GM23338 (cell line): Measurements from ENCODE around the gene SART1. TPM values are rescaled to one million over a fixed set of nuclear protein-coding genes. Genes with fewer than 3 reads are reported as not detected.

ENCODE experiments used
- ATAC-seq: fragments of 200-7000 bp; cut with Tn5 transposase; 3 replicates; pipeline ENCODE4 v1.9.1; 2020
- DNase-seq: peaks from one replicate; pipeline ENCODE4 v3.0.0-alpha.2; 2015; ENCODE audit warnings: low spot score
- H2AFZ ChIP-seq: fragments of 200-600 bp; sonication (generic); 2 replicates; pipeline ENCODE4 v1.8.0; 2016; ENCODE audit warnings: antibody characterized with exemption, mild to moderate bottlenecking, moderate library complexity
- H3F3A ChIP-seq: fragments of 200-600 bp; sonication (generic); replicated peaks from 2 replicates; pipeline ENCODE4 v1.8.0; 2017; ENCODE audit warnings: antibody characterized with exemption, mixed run types, low read depth
- H3K27ac ChIP-seq: fragments of 200-600 bp; sonication (generic); 2 replicates; pipeline ENCODE4 v1.6.1; 2016; ENCODE audit warnings: low read depth
- H3K27me3 ChIP-seq: fragments of 200-600 bp; sonication (generic); 2 replicates; pipeline ENCODE4 v1.8.0; 2016; ENCODE audit warnings: mild to moderate bottlenecking, mixed run types, moderate library complexity; ENCODE audit not compliant: insufficient read depth
- H3K36me3 ChIP-seq: fragments of 200-600 bp; sonication (generic); 2 replicates; pipeline ENCODE4 v1.8.0; 2016; ENCODE audit warnings: mild to moderate bottlenecking; ENCODE audit not compliant: insufficient read depth
- H3K4me1 ChIP-seq: fragments of 200-600 bp; sonication (generic); 2 replicates; pipeline ENCODE4 v1.8.0; 2016; ENCODE audit warnings: mild to moderate bottlenecking, moderate library complexity; ENCODE audit not compliant: insufficient read depth
- H3K4me2 ChIP-seq: fragments of 200-600 bp; sonication (generic); 2 replicates; pipeline ENCODE4 v1.7.1; 2017; ENCODE audit warnings: mixed run types
- H3K4me3 ChIP-seq: fragments of 200-600 bp; sonication (generic); 2 replicates; pipeline ENCODE4 v1.6.1; 2016; ENCODE audit warnings: mixed run types
- H3K79me2 ChIP-seq: fragments of 200-600 bp; sonication (generic); replicated peaks from 2 replicates; pipeline ENCODE4 v1.8.0; 2017; ENCODE audit warnings: mild to moderate bottlenecking; ENCODE audit not compliant: insufficient read depth
- H3K9me2 ChIP-seq: fragments of 200-600 bp; sonication (generic); 2 replicates; pipeline ENCODE4 v1.8.0; 2017; ENCODE audit not compliant: insufficient read depth
- H4K20me1 ChIP-seq: fragments of 200-600 bp; sonication (generic); replicated peaks from 2 replicates; pipeline ENCODE4 v1.8.0; 2017; ENCODE audit warnings: mild to moderate bottlenecking; ENCODE audit not compliant: insufficient read depth
- H3K27ac Mint-ChIP-seq: 2 replicates; pipeline ENCODE4 v1.8.0; 2020; ENCODE audit warnings: inconsistent platforms, mild to moderate bottlenecking, moderate library complexity, mixed read lengths
- H3K27me3 Mint-ChIP-seq: 3 replicates; pipeline ENCODE4 v1.8.0; 2022; ENCODE audit warnings: low read depth, mild to moderate bottlenecking, moderate library complexity, mixed read lengths, inconsistent platforms; ENCODE audit not compliant: insufficient read depth, poor library complexity
- H3K36me3 Mint-ChIP-seq: 3 replicates; pipeline ENCODE4 v1.8.0; 2021; ENCODE audit warnings: low read depth, mild to moderate bottlenecking, inconsistent platforms, moderate library complexity, mixed read lengths
- H3K4me1 Mint-ChIP-seq: 3 replicates; pipeline ENCODE4 v1.8.0; 2020; ENCODE audit warnings: mild to moderate bottlenecking, inconsistent platforms, mixed read lengths
- H3K4me3 Mint-ChIP-seq: 3 replicates; pipeline ENCODE4 v1.8.0; 2021; ENCODE audit warnings: moderate library complexity, mild to moderate bottlenecking, inconsistent platforms, mixed read lengths
- H3K9me3 Mint-ChIP-seq: 3 replicates; pipeline ENCODE4 v1.8.0; 2020; ENCODE audit warnings: moderate library complexity, mild to moderate bottlenecking, inconsistent platforms, mixed read lengths
- CREB1 ChIP-seq: fragments of 250-450 bp; sonication (Bioruptor Pico); IDR thresholded peaks from 2 replicates; pipeline ENCODE4 v1.5.0; 2020; ENCODE audit warnings: low read depth, mild to moderate bottlenecking, moderate library complexity
- EZH2 ChIP-seq: fragments of 200-600 bp; sonication (generic); IDR thresholded peaks from one replicate; pipeline ENCODE4 v1.8.0; 2017; ENCODE audit warnings: antibody characterized with exemption, mild to moderate bottlenecking, low read depth; ENCODE audit not compliant: unreplicated experiment
- EZH2phosphoT487 ChIP-seq: fragments of 200-600 bp; sonication (generic); IDR thresholded peaks from one replicate; pipeline ENCODE4 v1.8.1; 2018; ENCODE audit warnings: antibody characterized with exemption; ENCODE audit not compliant: unreplicated experiment
- JUNB ChIP-seq: IDR thresholded peaks from one replicate; pipeline ENCODE4 v1.6.1; 2016; ENCODE audit warnings: antibody characterized with exemption; ENCODE audit not compliant: unreplicated experiment
- NANOG ChIP-seq: IDR thresholded peaks from 2 replicates; pipeline ENCODE4 v1.6.1; 2016; ENCODE audit warnings: antibody characterized with exemption, borderline replicate concordance
- POLR2AphosphoS5 ChIP-seq: IDR thresholded peaks from 2 replicates; pipeline ENCODE4 v1.6.1; 2016; ENCODE audit warnings: antibody characterized with exemption, low read depth
- ZNF114 ChIP-seq: fragments of 250-450 bp; sonication (Bioruptor Pico); IDR thresholded peaks from 2 replicates; pipeline ENCODE4 v1.5.0; 2020; ENCODE audit warnings: mild to moderate bottlenecking, moderate library complexity
- ZNF331 ChIP-seq: fragments of 250-450 bp; sonication (Bioruptor Pico); IDR thresholded peaks from 2 replicates; pipeline ENCODE4 v1.5.0; 2020; ENCODE audit warnings: low read depth, mild to moderate bottlenecking, moderate library complexity
- polyA plus RNA-seq: library from polyadenylated mRNA; unstranded; fragments of >200 nt; fragmentation: Nextera tagmentation; extraction: Ambion mirVana; gene quantifications from 2 replicates; pipeline ENCODE4 v1.2.1, GENCODE V29; 2016
- total RNA-seq: library from RNA; depleted of rRNA; stranded (reverse); fragments of >200 nt; shearing (Covaris generic); gene quantifications from 2 replicates; pipeline ENCODE4 v1.2.3, GENCODE V29; 2014
- TF ChIP-seq, protein P1 (sequence below): IDR thresholded peaks from one replicate; pipeline ENCODE4 v1.6.1; 2018; ENCODE audit warnings: antibody characterized with exemption; ENCODE audit not compliant: unreplicated experiment
- TF ChIP-seq, protein P2 (sequence below): IDR thresholded peaks from 2 replicates; pipeline ENCODE4 v1.6.1; 2016; ENCODE audit warnings: antibody characterized with exemption
- TF ChIP-seq, protein P3 (sequence below): fragments of 250-450 bp; sonication (Bioruptor Pico); IDR thresholded peaks from 2 replicates; pipeline ENCODE4 v1.5.0; 2020; ENCODE audit warnings: mild to moderate bottlenecking, moderate library complexity

The SART1 gene
- total and polyA plus RNA-seq, 2 experiments from 2014 or later = 43.9 to 91.0 TPM

DNA sequence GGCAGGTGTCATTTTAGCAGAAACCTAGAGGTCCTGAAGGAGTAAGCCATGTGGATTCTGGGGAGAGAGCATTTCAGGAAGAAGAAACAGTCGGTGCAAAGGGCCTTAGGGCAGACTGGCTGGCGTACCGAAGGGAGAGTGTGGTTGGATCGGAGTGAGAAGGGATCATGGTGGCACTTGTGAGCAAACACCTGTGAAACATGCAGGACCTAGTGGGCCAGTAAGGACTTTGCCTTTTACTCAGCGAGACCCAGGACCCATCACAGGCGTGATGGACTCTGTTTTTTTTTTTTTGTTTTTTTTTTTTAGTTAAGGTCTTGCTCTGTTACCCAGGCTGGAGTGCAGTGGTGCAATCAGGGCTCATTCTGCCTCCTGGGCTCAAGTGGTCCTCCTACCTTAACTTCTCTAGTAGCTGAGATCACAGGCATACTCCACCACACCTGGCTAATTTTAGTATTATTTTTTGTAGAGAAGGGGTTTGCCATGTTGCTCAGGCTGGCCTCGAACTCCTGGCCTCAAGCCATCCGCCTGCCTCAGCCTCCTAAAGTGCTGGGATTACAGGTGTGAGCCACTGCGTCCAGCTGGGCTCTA is 19.7 kb upstream of the SART1 start (continued):
- TF ChIP-seq, protein P1, sequence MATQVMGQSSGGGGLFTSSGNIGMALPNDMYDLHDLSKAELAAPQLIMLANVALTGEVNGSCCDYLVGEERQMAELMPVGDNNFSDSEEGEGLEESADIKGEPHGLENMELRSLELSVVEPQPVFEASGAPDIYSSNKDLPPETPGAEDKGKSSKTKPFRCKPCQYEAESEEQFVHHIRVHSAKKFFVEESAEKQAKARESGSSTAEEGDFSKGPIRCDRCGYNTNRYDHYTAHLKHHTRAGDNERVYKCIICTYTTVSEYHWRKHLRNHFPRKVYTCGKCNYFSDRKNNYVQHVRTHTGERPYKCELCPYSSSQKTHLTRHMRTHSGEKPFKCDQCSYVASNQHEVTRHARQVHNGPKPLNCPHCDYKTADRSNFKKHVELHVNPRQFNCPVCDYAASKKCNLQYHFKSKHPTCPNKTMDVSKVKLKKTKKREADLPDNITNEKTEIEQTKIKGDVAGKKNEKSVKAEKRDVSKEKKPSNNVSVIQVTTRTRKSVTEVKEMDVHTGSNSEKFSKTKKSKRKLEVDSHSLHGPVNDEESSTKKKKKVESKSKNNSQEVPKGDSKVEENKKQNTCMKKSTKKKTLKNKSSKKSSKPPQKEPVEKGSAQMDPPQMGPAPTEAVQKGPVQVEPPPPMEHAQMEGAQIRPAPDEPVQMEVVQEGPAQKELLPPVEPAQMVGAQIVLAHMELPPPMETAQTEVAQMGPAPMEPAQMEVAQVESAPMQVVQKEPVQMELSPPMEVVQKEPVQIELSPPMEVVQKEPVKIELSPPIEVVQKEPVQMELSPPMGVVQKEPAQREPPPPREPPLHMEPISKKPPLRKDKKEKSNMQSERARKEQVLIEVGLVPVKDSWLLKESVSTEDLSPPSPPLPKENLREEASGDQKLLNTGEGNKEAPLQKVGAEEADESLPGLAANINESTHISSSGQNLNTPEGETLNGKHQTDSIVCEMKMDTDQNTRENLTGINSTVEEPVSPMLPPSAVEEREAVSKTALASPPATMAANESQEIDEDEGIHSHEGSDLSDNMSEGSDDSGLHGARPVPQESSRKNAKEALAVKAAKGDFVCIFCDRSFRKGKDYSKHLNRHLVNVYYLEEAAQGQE = no peak

DNA sequence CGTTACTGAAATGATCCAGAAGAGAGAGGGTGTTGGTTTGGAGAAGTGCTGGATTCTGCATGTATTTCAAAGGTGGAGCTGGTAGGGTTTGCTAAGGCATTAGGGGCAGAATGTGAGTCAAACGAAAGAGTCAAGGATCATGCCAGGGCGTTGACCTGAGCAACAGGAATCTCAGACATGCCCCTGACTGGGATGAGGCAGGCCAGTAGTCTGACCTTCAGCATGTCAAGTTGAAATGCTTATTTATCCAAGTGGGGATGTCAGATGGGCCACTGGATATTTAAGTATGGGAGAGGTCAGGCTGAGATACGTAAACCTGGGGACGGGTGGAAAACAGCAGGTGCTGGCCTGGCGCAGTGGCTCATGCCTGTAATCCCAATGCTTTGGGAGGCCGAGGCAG is 19.0 kb upstream of the SART1 start:
- Mint-ChIP-seq H3K4me1 (peaks cover 35% of the 10 kb centered on the region), H3K27ac (no peak overlapping the region)
- no peak overlapping the region for H3K4me3 ChIP-seq
- no peak for TF ChIP-seq JUNB
- no peak for TF ChIP-seq EZH2
- TF ChIP-seq CREB1 (CRISPR knock-in tag) = no peak
- TF ChIP-seq POLR2AphosphoS5 = no peak
- TF ChIP-seq ZNF331 (CRISPR knock-in tag) = no peak
- TF ChIP-seq, protein P2, sequence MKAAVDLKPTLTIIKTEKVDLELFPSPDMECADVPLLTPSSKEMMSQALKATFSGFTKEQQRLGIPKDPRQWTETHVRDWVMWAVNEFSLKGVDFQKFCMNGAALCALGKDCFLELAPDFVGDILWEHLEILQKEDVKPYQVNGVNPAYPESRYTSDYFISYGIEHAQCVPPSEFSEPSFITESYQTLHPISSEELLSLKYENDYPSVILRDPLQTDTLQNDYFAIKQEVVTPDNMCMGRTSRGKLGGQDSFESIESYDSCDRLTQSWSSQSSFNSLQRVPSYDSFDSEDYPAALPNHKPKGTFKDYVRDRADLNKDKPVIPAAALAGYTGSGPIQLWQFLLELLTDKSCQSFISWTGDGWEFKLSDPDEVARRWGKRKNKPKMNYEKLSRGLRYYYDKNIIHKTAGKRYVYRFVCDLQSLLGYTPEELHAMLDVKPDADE = no peak
- TF ChIP-seq, protein P1 = no peak
- TF ChIP-seq, protein P3, sequence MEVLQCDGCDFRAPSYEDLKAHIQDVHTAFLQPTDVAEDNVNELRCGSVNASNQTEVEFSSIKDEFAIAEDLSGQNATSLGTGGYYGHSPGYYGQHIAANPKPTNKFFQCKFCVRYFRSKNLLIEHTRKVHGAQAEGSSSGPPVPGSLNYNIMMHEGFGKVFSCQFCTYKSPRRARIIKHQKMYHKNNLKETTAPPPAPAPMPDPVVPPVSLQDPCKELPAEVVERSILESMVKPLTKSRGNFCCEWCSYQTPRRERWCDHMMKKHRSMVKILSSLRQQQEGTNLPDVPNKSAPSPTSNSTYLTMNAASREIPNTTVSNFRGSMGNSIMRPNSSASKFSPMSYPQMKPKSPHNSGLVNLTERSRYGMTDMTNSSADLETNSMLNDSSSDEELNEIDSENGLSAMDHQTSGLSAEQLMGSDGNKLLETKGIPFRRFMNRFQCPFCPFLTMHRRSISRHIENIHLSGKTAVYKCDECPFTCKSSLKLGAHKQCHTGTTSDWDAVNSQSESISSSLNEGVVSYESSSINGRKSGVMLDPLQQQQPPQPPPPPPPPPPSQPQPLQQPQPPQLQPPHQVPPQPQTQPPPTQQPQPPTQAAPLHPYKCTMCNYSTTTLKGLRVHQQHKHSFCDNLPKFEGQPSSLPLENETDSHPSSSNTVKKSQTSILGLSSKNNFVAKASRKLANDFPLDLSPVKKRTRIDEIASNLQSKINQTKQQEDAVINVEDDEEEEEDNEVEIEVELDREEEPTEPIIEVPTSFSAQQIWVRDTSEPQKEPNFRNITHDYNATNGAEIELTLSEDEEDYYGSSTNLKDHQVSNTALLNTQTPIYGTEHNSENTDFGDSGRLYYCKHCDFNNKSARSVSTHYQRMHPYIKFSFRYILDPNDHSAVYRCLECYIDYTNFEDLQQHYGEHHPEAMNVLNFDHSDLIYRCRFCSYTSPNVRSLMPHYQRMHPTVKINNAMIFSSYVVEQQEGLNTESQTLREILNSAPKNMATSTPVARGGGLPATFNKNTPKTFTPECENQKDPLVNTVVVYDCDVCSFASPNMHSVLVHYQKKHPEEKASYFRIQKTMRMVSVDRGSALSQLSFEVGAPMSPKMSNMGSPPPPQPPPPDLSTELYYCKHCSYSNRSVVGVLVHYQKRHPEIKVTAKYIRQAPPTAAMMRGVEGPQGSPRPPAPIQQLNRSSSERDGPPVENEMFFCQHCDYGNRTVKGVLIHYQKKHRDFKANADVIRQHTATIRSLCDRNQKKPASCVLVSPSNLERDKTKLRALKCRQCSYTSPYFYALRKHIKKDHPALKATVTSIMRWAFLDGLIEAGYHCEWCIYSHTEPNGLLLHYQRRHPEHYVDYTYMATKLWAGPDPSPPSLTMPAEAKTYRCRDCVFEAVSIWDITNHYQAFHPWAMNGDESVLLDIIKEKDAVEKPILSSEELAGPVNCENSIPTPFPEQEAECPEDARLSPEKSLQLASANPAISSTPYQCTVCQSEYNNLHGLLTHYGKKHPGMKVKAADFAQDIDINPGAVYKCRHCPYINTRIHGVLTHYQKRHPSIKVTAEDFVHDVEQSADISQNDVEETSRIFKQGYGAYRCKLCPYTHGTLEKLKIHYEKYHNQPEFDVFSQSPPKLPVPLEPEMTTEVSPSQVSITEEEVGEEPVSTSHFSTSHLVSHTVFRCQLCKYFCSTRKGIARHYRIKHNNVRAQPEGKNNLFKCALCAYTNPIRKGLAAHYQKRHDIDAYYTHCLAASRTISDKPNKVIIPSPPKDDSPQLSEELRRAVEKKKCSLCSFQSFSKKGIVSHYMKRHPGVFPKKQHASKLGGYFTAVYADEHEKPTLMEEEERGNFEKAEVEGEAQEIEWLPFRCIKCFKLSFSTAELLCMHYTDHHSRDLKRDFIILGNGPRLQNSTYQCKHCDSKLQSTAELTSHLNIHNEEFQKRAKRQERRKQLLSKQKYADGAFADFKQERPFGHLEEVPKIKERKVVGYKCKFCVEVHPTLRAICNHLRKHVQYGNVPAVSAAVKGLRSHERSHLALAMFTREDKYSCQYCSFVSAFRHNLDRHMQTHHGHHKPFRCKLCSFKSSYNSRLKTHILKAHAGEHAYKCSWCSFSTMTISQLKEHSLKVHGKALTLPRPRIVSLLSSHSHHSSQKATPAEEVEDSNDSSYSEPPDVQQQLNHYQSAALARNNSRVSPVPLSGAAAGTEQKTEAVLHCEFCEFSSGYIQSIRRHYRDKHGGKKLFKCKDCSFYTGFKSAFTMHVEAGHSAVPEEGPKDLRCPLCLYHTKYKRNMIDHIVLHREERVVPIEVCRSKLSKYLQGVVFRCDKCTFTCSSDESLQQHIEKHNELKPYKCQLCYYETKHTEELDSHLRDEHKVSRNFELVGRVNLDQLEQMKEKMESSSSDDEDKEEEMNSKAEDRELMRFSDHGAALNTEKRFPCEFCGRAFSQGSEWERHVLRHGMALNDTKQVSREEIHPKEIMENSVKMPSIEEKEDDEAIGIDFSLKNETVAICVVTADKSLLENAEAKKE (CRISPR knock-in tag) = no peak
- no peak for TF ChIP-seq NANOG
- TF ChIP-seq ZNF114 (CRISPR knock-in tag) = no peak
- TF ChIP-seq EZH2phosphoT487 = no peak

More for the DNA sequence above, 19.0 kb upstream of the SART1 start:
- Histone ChIP-seq H2AFZ (no peak overlapping the region), H3K79me2 (no peaks in the 10 kb centered on the region), H3F3A (peaks cover 6% of the 10 kb centered on the region; the same call in 1 of the 2 replicates), H3K4me2 (no peak overlapping the region), H3K36me3 (no peaks in the 10 kb centered on the region), H4K20me1 (no peaks in the 10 kb centered on the region), H3K4me1 (peaks cover 20% of the 10 kb centered on the region), H3K9me2 (no peaks in the 10 kb centered on the region), H3K27ac (no peak overlapping the region), H3K27me3 (no peaks in the 10 kb centered on the region)
- H3K4me3 Mint-ChIP-seq = no peak overlapping the region
- no peaks in the 10 kb centered on the region for H3K36me3 Mint-ChIP-seq
- no peaks in the 10 kb centered on the region for H3K9me3 Mint-ChIP-seq
- DNase-seq (no peak), ATAC-seq (no peak)
- H3K27me3 Mint-ChIP-seq = peaks cover 19% of the 10 kb centered on the region
